Measurements from ENCODE around the gene ZFP36L2.

Gene ZFP36L2

GRCh38 chr2:43220760-43221123, 5.7 kb downstream of the ZFP36L2 start:
- peaks cover 35% of the 10 kb centered on the region for H3K4me1 ChIP-seq (ENCODE audit: control insufficient read depth, insufficient read depth, low read length)
- H3K27me3 ChIP-seq (ENCODE audit: control insufficient read depth, insufficient read depth, low read length), result no peaks in the 10 kb centered on the region
- H3K9ac ChIP-seq (ENCODE audit: low read length), result peak overlapping the region; percentile 88
- H3K4me3 ChIP-seq (ENCODE audit: low read length), result peak overlapping the region; percentile 39
- H3K9me3 ChIP-seq (ENCODE audit: control insufficient read depth, low read length), result no peaks in the 10 kb centered on the region
- H3K36me3 ChIP-seq (ENCODE audit: control insufficient read depth, insufficient read depth, low read length), result peaks cover 10% of the 10 kb centered on the region

DNA sequence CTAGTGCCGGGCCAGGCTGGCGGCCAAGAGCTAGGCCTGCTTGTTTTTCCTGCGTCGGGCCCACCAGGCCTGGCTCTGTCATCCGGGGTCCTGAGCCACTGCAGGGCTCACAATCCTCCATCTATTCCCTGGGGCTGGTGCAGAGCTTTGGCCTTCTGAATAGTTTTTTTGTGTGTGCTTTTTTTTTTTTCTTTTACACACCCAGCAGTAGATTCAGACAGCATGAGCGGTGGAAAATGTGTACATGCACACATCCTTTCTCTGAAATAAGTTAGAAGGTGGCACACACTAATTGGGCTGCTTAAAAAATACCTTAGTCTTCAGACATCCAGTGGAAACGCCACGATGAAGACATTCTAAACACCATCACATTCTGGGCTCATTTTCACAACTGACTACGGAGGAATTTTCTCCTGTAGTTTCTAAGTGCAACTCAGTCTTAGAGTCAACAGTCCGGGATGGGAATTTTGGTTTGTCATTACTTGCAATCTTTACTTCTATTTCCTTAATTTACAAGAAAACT, 6.1 kb downstream of the ZFP36L2 start:
- Histone ChIP-seq H3K9ac (ENCODE audit: low read length) (peak overlapping the region; percentile 88), H3K36me3 (ENCODE audit: control insufficient read depth, insufficient read depth, low read length) (peaks cover 10% of the 10 kb centered on the region), H3K4me3 (ENCODE audit: low read length) (peak overlapping the region; percentile 18), H3K4me1 (ENCODE audit: control insufficient read depth, insufficient read depth, low read length) (peaks cover 35% of the 10 kb centered on the region), H3K27me3 (ENCODE audit: control insufficient read depth, insufficient read depth, low read length) (no peaks in the 10 kb centered on the region), H3K9me3 (ENCODE audit: control insufficient read depth, low read length) (no peaks in the 10 kb centered on the region)

DNA sequence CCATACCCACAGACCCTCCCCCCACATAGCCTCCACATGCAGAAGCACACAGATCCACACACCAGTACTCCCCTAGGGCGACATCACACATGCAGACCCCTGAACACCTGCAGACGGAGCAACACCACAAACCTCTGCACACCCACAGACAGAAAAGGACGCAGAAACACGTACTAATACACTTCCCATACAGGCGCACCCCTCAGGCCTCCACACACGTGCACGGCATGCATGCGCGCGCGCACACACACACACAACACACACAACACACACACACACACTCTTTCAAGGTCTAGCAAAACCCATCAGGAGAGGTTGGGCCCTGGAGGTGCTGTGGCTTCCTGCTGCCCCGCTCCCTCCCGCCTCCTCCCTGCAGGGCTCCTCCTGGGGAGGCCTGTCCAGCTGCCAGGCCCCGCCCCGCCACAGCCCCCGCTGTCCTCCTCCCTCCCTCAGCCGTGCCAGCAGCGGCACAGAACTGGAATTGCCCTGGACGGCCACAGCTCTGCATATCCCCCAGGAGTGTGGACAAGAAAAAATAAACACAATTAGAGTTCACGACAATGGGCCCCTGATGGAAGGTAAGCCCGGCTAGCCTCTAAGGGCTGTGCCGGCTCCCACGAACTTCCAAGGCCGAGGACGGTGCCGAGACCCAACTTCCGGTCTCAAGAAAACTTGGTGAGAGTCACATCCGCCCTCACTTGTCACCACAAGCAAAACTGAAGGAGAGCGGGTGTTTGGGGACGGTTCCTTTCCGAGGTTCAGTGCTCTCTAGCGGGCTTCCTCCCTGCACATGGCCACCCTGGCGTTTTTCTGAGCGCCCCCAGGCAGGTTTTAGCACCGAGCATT, 6.8 kb downstream of the ZFP36L2 start:
- Histone ChIP-seq H3K9me3 (ENCODE audit: control insufficient read depth, low read length) (no peaks in the 10 kb centered on the region), H3K9ac (ENCODE audit: low read length) (peak overlapping the region; percentile 88), H3K4me1 (ENCODE audit: control insufficient read depth, insufficient read depth, low read length) (peaks cover 35% of the 10 kb centered on the region), H3K4me3 (ENCODE audit: low read length) (peak overlapping the region; percentile 18), H3K36me3 (ENCODE audit: control insufficient read depth, insufficient read depth, low read length) (peaks cover 10% of the 10 kb centered on the region), H3K27me3 (ENCODE audit: control insufficient read depth, insufficient read depth, low read length) (no peaks in the 10 kb centered on the region)

GRCh38 chr2:43218702-43219382, 7.6 kb downstream of the ZFP36L2 start:
- no peaks in the 10 kb centered on the region for H3K9me3 ChIP-seq (ENCODE audit: control insufficient read depth, low read length)
- H3K4me1 ChIP-seq (ENCODE audit: control insufficient read depth, insufficient read depth, low read length), result peaks cover 35% of the 10 kb centered on the region
- no peaks in the 10 kb centered on the region for H3K27me3 ChIP-seq (ENCODE audit: control insufficient read depth, insufficient read depth, low read length)
- H3K9ac ChIP-seq (ENCODE audit: low read length), result peak overlapping the region; percentile 88
- peaks cover 6% of the 10 kb centered on the region for H3K36me3 ChIP-seq (ENCODE audit: control insufficient read depth, insufficient read depth, low read length)
- peak overlapping the region; percentile 18 for H3K4me3 ChIP-seq (ENCODE audit: low read length)

DNA sequence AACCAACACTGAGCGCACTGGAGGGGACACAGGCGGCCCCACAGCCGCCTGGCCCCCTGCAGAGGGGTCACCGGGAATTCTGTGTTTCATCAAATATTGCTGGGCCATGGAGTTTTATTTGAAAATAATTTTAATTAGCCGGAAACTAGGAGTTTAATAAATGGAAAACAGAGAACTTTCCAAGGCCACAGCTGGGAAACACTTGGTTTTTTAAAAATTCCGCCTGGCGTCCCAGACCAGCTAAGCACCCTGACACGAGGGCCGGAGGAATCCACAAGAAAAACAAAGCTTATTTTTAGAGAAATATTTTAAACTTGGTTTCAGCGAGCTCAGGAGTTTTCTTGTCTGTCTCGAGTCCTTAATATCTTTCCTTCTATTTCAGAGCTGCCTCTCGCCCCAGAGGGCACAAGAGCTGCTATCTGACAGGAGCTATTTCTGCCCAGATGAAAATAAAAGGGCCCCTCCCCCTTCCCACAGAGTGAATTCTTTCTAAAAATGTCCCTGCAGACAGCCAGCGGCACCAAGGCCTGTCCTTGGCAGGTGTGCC, 8.2 kb downstream of the ZFP36L2 start:
- H3K36me3 ChIP-seq (ENCODE audit: control insufficient read depth, insufficient read depth, low read length), result no peaks in the 10 kb centered on the region
- no peaks in the 10 kb centered on the region for H3K27me3 ChIP-seq (ENCODE audit: control insufficient read depth, insufficient read depth, low read length)
- H3K9ac ChIP-seq (ENCODE audit: low read length), result peak overlapping the region; percentile 88
- no peak overlapping the region for H3K4me3 ChIP-seq (ENCODE audit: low read length)
- H3K9me3 ChIP-seq (ENCODE audit: control insufficient read depth, low read length), result no peaks in the 10 kb centered on the region
- H3K4me1 ChIP-seq (ENCODE audit: control insufficient read depth, insufficient read depth, low read length), result peaks cover 35% of the 10 kb centered on the region

DNA sequence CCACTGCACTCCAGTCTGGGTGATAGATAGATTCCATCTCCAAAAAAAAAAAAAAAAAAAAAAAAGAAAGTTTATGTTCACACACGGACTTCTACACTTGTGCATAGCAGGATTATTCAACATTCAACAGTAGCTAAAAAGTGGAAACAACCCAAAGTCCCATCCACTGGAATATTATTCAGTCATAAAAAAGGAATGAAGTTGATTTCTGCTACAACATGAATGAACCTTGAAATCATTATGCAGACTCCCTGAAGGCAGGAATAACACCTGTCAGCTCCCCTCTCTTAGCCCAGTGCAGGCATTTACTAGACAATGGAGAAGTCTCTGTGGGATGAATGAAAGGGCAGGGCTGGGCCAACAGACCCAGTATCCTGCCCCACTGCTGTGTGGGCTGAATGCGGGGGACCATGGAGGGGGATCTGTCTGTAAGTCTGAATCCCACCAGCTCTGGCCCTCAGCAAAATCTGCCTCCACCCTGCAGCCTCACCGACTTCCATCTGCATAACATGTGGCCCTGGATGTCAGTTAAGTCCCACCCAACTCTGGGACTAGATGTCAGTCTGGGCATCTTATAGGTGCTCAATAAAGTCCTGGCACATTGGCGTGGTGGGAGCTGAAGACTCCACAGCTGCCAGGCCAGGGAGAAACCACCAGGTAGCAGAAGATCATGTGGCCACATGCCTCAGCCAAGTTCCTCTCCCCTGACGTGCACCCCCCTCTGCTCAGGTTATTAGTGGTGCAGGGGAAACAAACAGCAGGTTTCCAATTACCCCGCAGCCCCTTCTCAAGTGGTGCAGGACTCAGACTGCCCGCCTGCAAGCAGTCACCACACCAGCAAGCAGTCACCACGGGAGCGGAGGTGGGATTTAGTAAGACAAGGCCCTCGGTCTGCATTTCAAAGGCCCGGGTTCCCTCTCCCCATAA, 8.9 kb downstream of the ZFP36L2 start:
- Histone ChIP-seq H3K4me3 (ENCODE audit: low read length) (no peak overlapping the region), H3K9ac (ENCODE audit: low read length) (peak overlapping the region; percentile 88), H3K36me3 (ENCODE audit: control insufficient read depth, insufficient read depth, low read length) (no peaks in the 10 kb centered on the region), H3K27me3 (ENCODE audit: control insufficient read depth, insufficient read depth, low read length) (no peaks in the 10 kb centered on the region), H3K4me1 (ENCODE audit: control insufficient read depth, insufficient read depth, low read length) (peaks cover 41% of the 10 kb centered on the region), H3K9me3 (ENCODE audit: control insufficient read depth, low read length) (no peaks in the 10 kb centered on the region)

DNA sequence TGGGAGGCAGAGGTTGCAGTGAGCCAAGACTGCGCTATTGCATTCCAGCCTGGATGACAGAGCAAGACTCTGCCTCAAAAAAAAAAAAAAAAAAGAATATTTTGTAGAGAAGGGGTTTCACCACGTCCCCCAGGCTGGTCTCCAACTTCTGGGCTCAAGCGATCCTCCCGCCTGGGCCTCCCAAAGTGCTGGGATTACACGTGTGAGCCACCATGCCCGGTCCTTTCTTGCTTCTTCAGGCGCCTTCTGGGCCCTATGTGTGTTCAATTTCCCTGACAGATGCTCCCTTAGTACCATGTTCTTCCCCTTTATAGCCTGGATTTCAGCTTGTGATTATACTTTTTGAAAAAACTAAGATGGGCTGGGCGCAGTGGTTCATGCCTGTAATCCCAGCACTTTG, 9.8 kb downstream of the ZFP36L2 start:
- peaks cover 42% of the 10 kb centered on the region for H3K4me1 ChIP-seq (ENCODE audit: control insufficient read depth, insufficient read depth, low read length)
- H3K4me3 ChIP-seq (ENCODE audit: low read length), result no peak overlapping the region
- no peak overlapping the region for H3K9ac ChIP-seq (ENCODE audit: low read length)
- H3K27me3 ChIP-seq (ENCODE audit: control insufficient read depth, insufficient read depth, low read length), result no peaks in the 10 kb centered on the region
- no peaks in the 10 kb centered on the region for H3K9me3 ChIP-seq (ENCODE audit: control insufficient read depth, low read length)
- H3K36me3 ChIP-seq (ENCODE audit: control insufficient read depth, insufficient read depth, low read length), result no peaks in the 10 kb centered on the region

DNA sequence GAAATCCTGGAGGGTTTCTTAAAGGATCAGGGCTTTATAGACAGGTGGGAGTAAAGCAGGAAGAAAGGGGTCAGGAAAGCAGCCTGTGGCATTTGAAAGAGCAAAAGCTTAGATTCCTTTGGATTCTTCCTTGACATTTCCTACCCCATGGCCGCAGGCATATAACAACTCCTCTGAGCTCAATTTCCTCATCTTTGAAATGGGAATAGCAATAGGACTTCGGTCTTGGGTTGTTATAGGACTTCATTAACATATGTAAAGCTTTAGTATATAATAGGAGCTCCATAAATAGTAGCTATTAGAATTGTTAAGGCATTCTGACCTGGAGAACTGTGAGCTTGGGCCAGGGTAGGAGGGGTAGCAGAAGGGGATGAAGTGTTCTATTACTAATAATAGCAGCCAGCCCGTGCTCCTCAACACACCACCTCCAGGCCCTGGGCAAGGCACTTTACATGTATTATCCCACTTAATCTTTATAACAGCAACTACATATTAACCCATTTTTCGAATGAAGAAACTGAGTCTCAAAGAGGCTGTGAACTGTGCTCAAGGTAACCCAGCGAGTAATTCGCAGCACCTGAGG, 10.6 kb downstream of the ZFP36L2 start:
- no peak overlapping the region for H3K4me3 ChIP-seq (ENCODE audit: low read length)
- no peaks in the 10 kb centered on the region for H3K9me3 ChIP-seq (ENCODE audit: control insufficient read depth, low read length)
- H3K4me1 ChIP-seq (ENCODE audit: control insufficient read depth, insufficient read depth, low read length), result peaks cover 39% of the 10 kb centered on the region
- no peaks in the 10 kb centered on the region for H3K36me3 ChIP-seq (ENCODE audit: control insufficient read depth, insufficient read depth, low read length)
- H3K9ac ChIP-seq (ENCODE audit: low read length), result no peak overlapping the region
- H3K27me3 ChIP-seq (ENCODE audit: control insufficient read depth, insufficient read depth, low read length), result no peaks in the 10 kb centered on the region

GRCh38 chr2:43214253-43214652, 12.2 kb downstream of the ZFP36L2 start:
- no peak overlapping the region for H3K9ac ChIP-seq (ENCODE audit: low read length)
- no peaks in the 10 kb centered on the region for H3K36me3 ChIP-seq (ENCODE audit: control insufficient read depth, insufficient read depth, low read length)
- H3K27me3 ChIP-seq (ENCODE audit: control insufficient read depth, insufficient read depth, low read length), result no peaks in the 10 kb centered on the region
- H3K4me1 ChIP-seq (ENCODE audit: control insufficient read depth, insufficient read depth, low read length), result peaks cover 48% of the 10 kb centered on the region
- no peak overlapping the region for H3K4me3 ChIP-seq (ENCODE audit: low read length)
- H3K9me3 ChIP-seq (ENCODE audit: control insufficient read depth, low read length), result no peaks in the 10 kb centered on the region

DNA sequence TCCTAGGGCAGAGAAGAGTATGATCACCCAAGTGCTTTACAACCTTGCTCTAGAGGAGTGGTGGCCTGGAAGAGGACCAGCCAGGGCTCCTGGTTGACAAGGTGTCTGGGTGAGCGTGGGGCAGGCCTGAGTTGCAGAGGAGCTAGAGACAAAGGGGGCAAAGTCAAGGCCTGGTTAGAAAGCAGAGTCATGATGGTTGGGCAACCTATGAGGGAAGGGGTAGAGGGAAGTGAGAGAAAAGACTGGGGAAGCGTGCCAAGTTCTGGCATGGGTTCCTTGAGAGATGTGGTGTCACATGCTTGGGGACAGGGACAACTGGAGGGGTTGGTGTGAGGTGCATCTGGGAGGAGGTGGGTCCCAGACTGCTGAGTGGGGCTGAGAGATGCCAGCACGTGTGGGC, 13.5 kb downstream of the ZFP36L2 start:
- no peaks in the 10 kb centered on the region for H3K36me3 ChIP-seq (ENCODE audit: control insufficient read depth, insufficient read depth, low read length)
- no peak overlapping the region for H3K4me3 ChIP-seq (ENCODE audit: low read length)
- H3K9ac ChIP-seq (ENCODE audit: low read length), result no peak overlapping the region
- no peaks in the 10 kb centered on the region for H3K27me3 ChIP-seq (ENCODE audit: control insufficient read depth, insufficient read depth, low read length)
- H3K9me3 ChIP-seq (ENCODE audit: control insufficient read depth, low read length), result no peaks in the 10 kb centered on the region
- H3K4me1 ChIP-seq (ENCODE audit: control insufficient read depth, insufficient read depth, low read length), result peaks cover 44% of the 10 kb centered on the region

DNA sequence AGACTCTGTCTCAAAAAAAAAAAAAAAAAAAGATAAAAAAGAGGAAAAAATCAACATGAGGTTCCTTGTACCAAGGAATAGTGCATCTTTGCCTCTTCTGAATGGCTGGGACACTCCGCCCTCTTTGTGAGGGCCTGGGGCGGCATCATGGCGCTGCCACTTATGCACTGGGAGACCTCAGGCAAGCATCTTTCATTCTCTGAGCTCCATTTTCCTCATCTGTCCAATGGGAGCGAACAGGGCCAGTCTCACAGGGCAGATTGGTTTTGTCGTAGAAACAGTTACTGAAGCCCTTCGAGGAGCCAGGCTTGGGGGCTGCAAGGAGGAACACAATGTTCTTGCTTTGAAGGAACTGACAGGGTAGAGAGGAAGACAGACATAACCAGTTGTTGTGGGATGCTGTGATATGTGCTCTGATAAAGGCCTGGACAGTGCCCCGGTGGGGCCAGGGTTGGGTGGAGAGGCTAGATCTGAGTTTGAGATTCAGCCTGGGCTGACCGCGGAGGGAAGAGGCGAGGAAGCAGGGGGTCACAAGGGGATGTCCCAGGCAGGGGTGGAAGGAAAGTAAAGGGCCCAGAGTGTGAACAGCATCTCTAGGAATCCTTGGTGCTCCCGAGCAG, 14.1 kb downstream of the ZFP36L2 start:
- no peaks in the 10 kb centered on the region for H3K36me3 ChIP-seq (ENCODE audit: control insufficient read depth, insufficient read depth, low read length)
- H3K4me3 ChIP-seq (ENCODE audit: low read length), result no peak overlapping the region
- H3K9me3 ChIP-seq (ENCODE audit: control insufficient read depth, low read length), result no peaks in the 10 kb centered on the region
- H3K27me3 ChIP-seq (ENCODE audit: control insufficient read depth, insufficient read depth, low read length), result no peaks in the 10 kb centered on the region
- H3K4me1 ChIP-seq (ENCODE audit: control insufficient read depth, insufficient read depth, low read length), result peaks cover 44% of the 10 kb centered on the region
- H3K9ac ChIP-seq (ENCODE audit: low read length), result no peak overlapping the region
